Neural crest cell (in vitro differentiated cells): Measurements from ENCODE around the gene BUB3. TPM values are rescaled to one million over a fixed set of nuclear protein-coding genes. Genes with fewer than 3 reads are reported as not detected.

Source experiments
- DNase-seq: peaks from one replicate; pipeline ENCODE4 v3.0.0; 2021; ENCODE audit warnings: low read depth, mixed read lengths, low spot score
- H3K27ac Mint-ChIP-seq: one replicate; pipeline ENCODE4 v1.8.0; 2021; ENCODE audit warnings: mild to moderate bottlenecking, mixed read lengths; ENCODE audit not compliant: unreplicated experiment
- H3K27me3 Mint-ChIP-seq: 2 replicates; pipeline ENCODE4 v1.8.0; 2021; ENCODE audit warnings: low read depth, mild to moderate bottlenecking, mixed read lengths
- H3K36me3 Mint-ChIP-seq: 2 replicates; pipeline ENCODE4 v1.8.0; 2021; ENCODE audit warnings: low read depth, mild to moderate bottlenecking, mixed read lengths
- H3K4me1 Mint-ChIP-seq: 2 replicates; pipeline ENCODE4 v1.8.0; 2021; ENCODE audit warnings: mixed read lengths
- H3K4me3 Mint-ChIP-seq: one replicate; pipeline ENCODE4 v1.8.0; 2021; ENCODE audit warnings: mild to moderate bottlenecking, mixed read lengths
- H3K9me3 Mint-ChIP-seq: 2 replicates; pipeline ENCODE4 v1.8.0; 2021; ENCODE audit warnings: mixed read lengths
- CTCF ChIP-seq: fragments of 200-600 bp; sonication (generic); conservative IDR thresholded peaks from 2 replicates; pipeline ENCODE4 v1.5.0; 2021; ENCODE audit warnings: antibody characterized with exemption, mild to moderate bottlenecking
- total RNA-seq: library from RNA; stranded (reverse); gene quantifications from 2 replicates; pipeline ENCODE4 v1.2.1, GENCODE V29; 2021

The BUB3 gene
- total RNA-seq, 1 donor from 2014 or later, result 171 TPM

GRCh38 chr10:123149162-123149567, 5.0 kb upstream of the BUB3 start:
- Mint-ChIP-seq H3K9me3 (no peaks in the 10 kb centered on the region), H3K36me3 (no peaks in the 10 kb centered on the region), H3K4me1 (peaks cover 23% of the 10 kb centered on the region), H3K27me3 (peaks cover 95% of the 10 kb centered on the region), H3K27ac (no peak overlapping the region), H3K4me3 (peak overlapping the region; percentile 10)
- no peak for TF ChIP-seq CTCF
- DNase-seq, result no peak

- H3K27me3 Mint-ChIP-seq, result peaks cover 90% of the 10 kb centered on the region
- H3K4me3 Mint-ChIP-seq, result peak overlapping the region; percentile 81
- peaks cover 25% of the 10 kb centered on the region for H3K4me1 Mint-ChIP-seq
- H3K9me3 Mint-ChIP-seq, result no peaks in the 10 kb centered on the region
- no peak overlapping the region for H3K27ac Mint-ChIP-seq
- TF ChIP-seq CTCF, result no peak
- no peaks in the 10 kb centered on the region for H3K36me3 Mint-ChIP-seq
- DNase-seq, result no peak
Observed at GRCh38 chr10:123149568-123150270, 4.5 kb upstream of the BUB3 start.

- peaks cover 29% of the 10 kb centered on the region for H3K4me1 Mint-ChIP-seq
- H3K27me3 Mint-ChIP-seq, result peaks cover 83% of the 10 kb centered on the region
- DNase-seq, result no peak
- H3K4me3 Mint-ChIP-seq, result peak overlapping the region; percentile 81
- TF ChIP-seq CTCF, result no peak
- no peaks in the 10 kb centered on the region for H3K36me3 Mint-ChIP-seq
- no peak overlapping the region for H3K27ac Mint-ChIP-seq
- no peaks in the 10 kb centered on the region for H3K9me3 Mint-ChIP-seq
Observed at GRCh38 chr10:123150271-123150985, 3.8 kb upstream of the BUB3 start.

GRCh38 chr10:123150986-123151736, 3.0 kb upstream of the BUB3 start:
- Mint-ChIP-seq H3K4me3 (peak overlapping the region; percentile 66), H3K27ac (no peak overlapping the region), H3K4me1 (peaks cover 33% of the 10 kb centered on the region), H3K36me3 (peaks cover 2% of the 10 kb centered on the region), H3K9me3 (no peaks in the 10 kb centered on the region), H3K27me3 (peaks cover 75% of the 10 kb centered on the region)
- TF ChIP-seq CTCF, result no peak
- DNase-seq, result no peak

- H3K27me3 Mint-ChIP-seq, result peaks cover 70% of the 10 kb centered on the region
- no peak for DNase-seq
- TF ChIP-seq CTCF, result no peak
- H3K4me1 Mint-ChIP-seq, result peaks cover 34% of the 10 kb centered on the region
- no peaks in the 10 kb centered on the region for H3K9me3 Mint-ChIP-seq
- peaks cover 4% of the 10 kb centered on the region for H3K36me3 Mint-ChIP-seq
- no peak overlapping the region for H3K27ac Mint-ChIP-seq
- H3K4me3 Mint-ChIP-seq, result peak overlapping the region; percentile 66
Observed at GRCh38 chr10:123151737-123152135, 2.5 kb upstream of the BUB3 start.
